Lung (tissue), 12 donors: ENCODE measurements around the gene ISX. TPM values are rescaled to one million over a fixed set of nuclear protein-coding genes. Genes with fewer than 3 reads are reported as not detected.

ENCODE experiments used
- ATAC-seq: fragments of 200-7000 bp; cut with Tn5 transposase; one replicate; pipeline ENCODE4 v1.9.1; 2020; ENCODE audit warnings: moderate number of reproducible peaks; ENCODE audit not compliant: insufficient read depth, low FRiP score
- DNase-seq, 3 donors: peaks; one replicate each; pipeline ENCODE4 v3.0.0-alpha.2; 2013 to 2017
- H3K27ac ChIP-seq, 2 donors: one replicate each; pipeline ENCODE4 v1.5.1; 2013; ENCODE audit warnings: mild to moderate bottlenecking in 2 of 2, moderate library complexity in 2 of 2, control low read depth in 1 of 2, inconsistent platforms in 1 of 2, low read depth in 1 of 2, low read length in 1 of 2
- H3K27me3 ChIP-seq, 3 donors: one replicate each; pipeline ENCODE4 v1.5.1; 2013; ENCODE audit warnings: low read length in 2 of 3; ENCODE audit not compliant: control insufficient read depth in 3 of 3, insufficient read depth in 3 of 3
- H3K36me3 ChIP-seq, 4 donors: one replicate each; pipeline ENCODE4 v1.5.1; 2013; ENCODE audit warnings: low read length in 4 of 4, mild to moderate bottlenecking in 1 of 4, moderate library complexity in 1 of 4; ENCODE audit not compliant: control insufficient read depth in 4 of 4, insufficient read depth in 4 of 4
- H3K4me1 ChIP-seq, 5 donors: one replicate each; pipeline ENCODE4 v1.5.1; 2013; ENCODE audit warnings: low read length in 5 of 5, mild to moderate bottlenecking in 2 of 5, moderate library complexity in 1 of 5; ENCODE audit not compliant: control insufficient read depth in 5 of 5, insufficient read depth in 5 of 5
- H3K4me3 ChIP-seq: one replicate; pipeline ENCODE4 v1.5.1; 2013; ENCODE audit warnings: mild to moderate bottlenecking, control low read depth, moderate library complexity
- H3K9ac ChIP-seq, 2 donors: one replicate each; pipeline ENCODE4 v1.5.1; 2013; ENCODE audit warnings: low read length in 2 of 2, control low read depth in 1 of 2; ENCODE audit not compliant: insufficient read depth in 1 of 2
- H3K9me3 ChIP-seq, 4 donors: one replicate each; pipeline ENCODE4 v1.5.1; 2013; ENCODE audit warnings: low read length in 3 of 4, mild to moderate bottlenecking in 1 of 4, moderate library complexity in 1 of 4; ENCODE audit not compliant: control insufficient read depth in 4 of 4, insufficient read depth in 3 of 4
- CTCF ChIP-seq: IDR thresholded peaks from 2 replicates; pipeline ENCODE4 v1.5.1; 2012; ENCODE audit warnings: mild to moderate bottlenecking; ENCODE audit errors: control extremely low read depth, extremely low read depth
- WGBS, 2 donors: extraction: QIAGEN DNeasy Blood & Tissue Kit; methylation state at CpG; one replicate each; pipeline ENCODE4 v1.1.7; 2013; 5-methylcytosine and 5-hydroxymethylcytosine counted together
- polyA plus RNA-seq, 2 donors: library from polyadenylated mRNA; stranded (reverse); fragments of 200-250 nt; gene quantifications; one replicate each; pipeline ENCODE4 v1.2.1, GENCODE V29; 2013
- total RNA-seq, 2 donors: library from RNA; depleted of rRNA in 1 of 2; stranded (reverse); fragments of >200 nt in 1 of 2; gene quantifications; one replicate each; pipeline ENCODE4 v1.2.1, GENCODE V29; 2014 to 2021
- donor health status: control.
- donor health status: control.
- donor health status: Bipolar disorder and iron deficiency.
- donor health status: healthy.
- donor health status: DM: yes; HTN: yes; CAD: no.

Gene ISX
- total and polyA plus RNA-seq, 4 donors = not detected

DNA sequence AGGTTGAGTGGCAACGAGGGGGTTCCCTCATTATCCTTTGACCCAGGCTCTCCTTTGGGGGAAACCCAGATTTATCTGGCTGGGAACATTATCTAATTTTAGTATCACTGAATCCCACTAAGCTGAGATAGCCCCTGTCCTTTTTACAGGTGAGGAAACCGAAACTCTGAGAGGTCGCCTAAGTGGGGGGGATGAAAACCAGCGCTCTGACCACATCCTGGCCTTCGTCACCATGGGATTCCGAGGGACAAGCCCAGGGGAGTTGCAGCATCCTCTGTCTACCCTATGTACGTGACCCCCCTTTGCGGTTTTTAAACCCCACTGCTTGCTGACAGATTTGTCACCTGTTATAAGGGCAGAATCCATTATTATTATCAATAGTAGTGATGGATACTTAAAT, 61.0 kb downstream of the ISX start:
- WGBS, 2 donors = 71% methylated on average over 8 of the region's 8 CpGs
- no peak for ATAC-seq
- H3K27me3 ChIP-seq = no peaks in the 10 kb centered on the region
- no peaks in the 10 kb centered on the region for H3K36me3 ChIP-seq
- TF ChIP-seq CTCF = no peak
- no peaks in the 10 kb centered on the region for H3K9me3 ChIP-seq
- DNase-seq = no peak
- no peak overlapping the region for H3K9ac ChIP-seq
- H3K27ac ChIP-seq = no peak overlapping the region
- no peaks in the 10 kb centered on the region for H3K4me1 ChIP-seq
- H3K4me3 ChIP-seq = no peak overlapping the region

DNA sequence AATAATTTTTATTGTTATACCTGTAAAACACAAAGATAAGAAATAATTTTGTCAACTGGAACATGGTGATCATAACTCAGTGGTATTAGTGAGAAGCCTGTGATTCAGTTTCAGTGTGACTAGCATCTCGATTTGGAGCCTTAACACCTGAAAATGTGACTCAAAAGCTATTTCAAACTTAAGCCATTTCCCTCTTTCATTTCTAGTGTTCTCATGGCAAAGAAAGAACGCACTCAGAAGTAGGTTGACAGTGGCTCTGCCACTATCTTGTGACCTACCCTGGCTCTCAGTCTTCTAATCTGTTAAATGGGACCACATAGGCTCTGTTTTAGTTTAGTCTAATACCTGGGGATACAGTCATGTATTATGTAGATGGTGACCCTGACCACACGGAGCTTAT, 62.7 kb downstream of the ISX start:
- DNase-seq (no peak), ATAC-seq (no peak)
- Histone ChIP-seq H3K27ac (no peak overlapping the region), H3K9me3 (no peaks in the 10 kb centered on the region), H3K36me3 (no peaks in the 10 kb centered on the region), H3K4me3 (no peak overlapping the region), H3K27me3 (peaks cover 0 to under 1% (median 0%) of the 10 kb centered on the region in 3 donors), H3K4me1 (no peaks in the 10 kb centered on the region), H3K9ac (no peak overlapping the region)
- no peak for TF ChIP-seq CTCF
- 76 to 87% methylated on average over 3 of the region's 3 CpGs for WGBS, 2 donors

DNA sequence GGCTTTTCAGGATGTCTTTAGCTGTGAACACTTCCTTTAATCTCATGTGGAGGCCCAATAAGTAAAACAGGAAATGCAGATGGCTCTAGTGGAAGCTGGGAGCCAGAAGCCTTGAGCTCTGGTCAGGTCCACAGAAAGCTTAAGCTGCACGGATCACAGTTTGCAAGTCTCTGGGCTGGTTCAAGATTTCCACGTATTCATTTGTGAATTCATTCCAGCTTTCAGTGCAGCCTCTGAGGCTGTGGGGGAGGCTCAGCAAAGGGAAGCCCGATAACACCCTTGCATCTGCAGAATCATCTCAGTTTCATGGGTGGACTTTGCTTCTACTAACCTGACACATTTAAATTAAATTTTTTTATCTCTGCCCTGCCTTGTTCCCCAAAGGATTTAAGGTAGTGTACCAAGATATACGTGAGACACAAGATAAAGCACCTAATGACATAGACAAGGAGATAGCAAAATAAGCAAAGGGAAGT, 65.6 kb downstream of the ISX start:
- 28 to 41% methylated on average over 4 of the region's 4 CpGs for WGBS, 2 donors
- no peak for TF ChIP-seq CTCF
- Histone ChIP-seq H3K4me3 (no peak overlapping the region), H3K9me3 (no peaks in the 10 kb centered on the region), H3K27me3 (peaks cover 0 to 7% (median 4%) of the 10 kb centered on the region in 3 donors), H3K27ac (no peak overlapping the region), H3K4me1 (no peaks in the 10 kb centered on the region), H3K36me3 (no peaks in the 10 kb centered on the region), H3K9ac (no peak overlapping the region)
- ATAC-seq = no peak
- no peak for DNase-seq

- H3K36me3 ChIP-seq = no peaks in the 10 kb centered on the region
- WGBS, 2 donors = 92 to 96% methylated on average over 2 of the region's 2 CpGs
- H3K4me1 ChIP-seq = no peaks in the 10 kb centered on the region
- ATAC-seq = no peak
- H3K27me3 ChIP-seq = peaks cover 0 to 7% (median 6%) of the 10 kb centered on the region in 3 donors
- no peak overlapping the region for H3K9ac ChIP-seq
- TF ChIP-seq CTCF = no peak
- H3K4me3 ChIP-seq = no peak overlapping the region
- peaks cover 0 to 2% (median 0%) of the 10 kb centered on the region in 4 donors for H3K9me3 ChIP-seq
- no peak for DNase-seq
- no peak overlapping the region for H3K27ac ChIP-seq
These were observed 66.6 kb downstream of the ISX start for GRCh38 chr22:35132568-35132967.
